ENCODE measurements around the gene ZDHHC1.

Gene ZDHHC1

DNA sequence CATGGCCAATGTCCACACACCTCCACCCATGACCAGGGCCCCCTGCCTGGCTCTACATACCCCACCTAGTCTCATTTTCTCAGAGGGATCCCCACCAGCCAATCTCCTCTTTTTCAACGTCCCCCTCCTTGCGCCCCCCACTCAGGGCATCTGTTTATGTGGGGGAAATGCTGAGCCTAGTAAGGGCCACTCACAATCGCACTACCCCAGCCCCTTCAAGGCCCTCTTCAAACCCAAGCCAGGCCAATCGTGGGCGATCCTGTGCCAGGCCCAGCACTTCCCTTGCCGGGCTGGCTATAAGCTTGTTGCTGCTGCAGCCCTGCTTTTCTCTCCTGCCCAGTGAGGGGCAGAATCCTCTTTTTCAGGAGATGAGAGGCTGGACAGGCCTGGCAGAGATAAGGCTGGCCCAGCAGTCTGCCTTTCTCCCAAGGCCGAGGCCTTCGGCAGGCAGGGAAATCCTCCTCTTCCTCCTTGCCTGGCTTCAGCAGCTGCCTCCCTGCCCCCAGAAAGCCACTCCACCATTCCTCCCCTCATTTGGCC is 30.8 kb upstream of the ZDHHC1 start:
- DNase-seq = no peak

DNA sequence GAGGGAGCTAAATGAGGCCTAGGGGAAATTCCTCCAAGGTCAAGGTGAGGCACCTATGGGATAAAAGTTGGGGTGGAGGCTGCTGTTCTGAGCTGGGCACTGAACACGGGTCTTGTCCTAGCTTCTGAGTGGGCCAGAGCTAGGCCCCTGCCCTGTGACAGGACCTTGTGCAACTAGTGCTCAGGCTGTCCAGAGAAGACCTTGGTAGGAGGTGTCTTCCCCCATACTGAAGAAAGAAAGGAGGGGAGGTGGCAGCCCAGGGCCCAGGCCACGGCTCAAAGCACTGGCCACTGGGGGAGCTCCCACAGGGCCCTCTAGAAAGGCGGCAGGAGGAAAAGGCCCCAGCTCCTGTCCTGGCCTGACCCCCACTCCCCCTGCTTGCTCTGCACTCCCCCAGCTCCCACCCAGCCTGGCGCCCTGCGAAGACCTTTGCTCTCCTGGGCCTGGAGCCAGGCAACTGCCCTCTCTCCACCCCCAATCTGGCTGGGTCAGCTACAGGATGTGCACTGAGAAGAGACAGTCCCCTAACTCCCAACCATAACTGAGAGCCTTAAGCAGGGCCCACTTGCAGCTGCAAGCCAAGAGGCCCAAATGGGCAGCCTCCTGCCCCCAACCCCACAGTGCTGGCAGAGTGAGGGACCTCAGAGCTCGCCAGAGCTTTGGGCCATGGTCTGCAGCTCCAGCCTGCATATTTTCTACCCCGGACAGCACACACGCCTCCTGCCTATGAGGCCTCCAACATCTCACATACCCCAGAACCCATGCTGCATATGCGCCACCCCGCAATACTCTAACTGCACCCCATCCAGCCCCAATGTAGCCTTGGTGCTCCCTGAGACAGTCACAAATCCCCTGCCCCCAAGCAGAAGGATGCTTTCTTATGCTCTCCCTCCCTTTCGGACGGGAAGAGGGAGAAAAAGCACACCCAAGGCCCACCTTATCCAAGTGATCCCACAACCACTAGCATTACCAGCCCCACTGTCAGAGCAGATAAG is 29.9 kb upstream of the ZDHHC1 start:
- DNase-seq = no peak

- no peak for DNase-seq
Observed at GRCh38 chr16:67445441-67445912, 29.2 kb upstream of the ZDHHC1 start.

- DNase-seq = no peak
Observed at GRCh38 chr16:67445126-67445426, 28.8 kb upstream of the ZDHHC1 start.

GRCh38 chr16:67444259-67445125 is 28.2 kb upstream of the ZDHHC1 start:
- no peak for DNase-seq

GRCh38 chr16:67443265-67443664 is 27.0 kb upstream of the ZDHHC1 start:
- no peak for DNase-seq

DNA sequence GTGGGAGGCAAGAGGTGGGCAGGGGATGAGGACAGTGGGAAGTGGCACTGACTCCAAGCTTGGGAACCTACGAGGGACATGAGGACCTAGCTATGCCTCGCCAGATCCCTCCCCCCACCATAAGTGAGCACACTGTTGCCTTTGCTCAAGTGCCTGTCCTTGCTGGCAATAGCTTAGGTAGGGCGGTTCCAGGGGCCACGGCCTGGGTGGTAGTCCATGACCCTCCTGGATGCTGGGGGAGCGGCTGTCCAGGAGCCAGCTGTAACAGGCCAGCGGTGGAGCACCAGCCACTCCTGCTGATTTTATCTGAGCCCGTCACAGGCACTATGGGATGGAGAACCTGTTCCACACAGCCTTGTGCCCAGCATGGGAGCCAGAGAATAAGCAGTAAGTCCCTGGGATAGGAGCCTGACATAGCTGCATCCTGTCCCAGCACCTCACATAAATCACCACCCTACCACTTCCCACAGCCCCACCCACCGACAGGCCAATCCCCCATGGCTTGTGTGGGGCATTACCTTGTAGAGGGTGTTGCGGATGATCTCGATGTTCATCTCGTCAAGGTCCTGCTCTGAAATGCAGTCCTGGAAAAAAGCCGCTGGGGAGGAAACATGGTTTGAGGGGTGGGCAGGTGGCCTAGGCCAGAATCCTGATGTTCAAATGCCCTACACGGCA is 26.4 kb upstream of the ZDHHC1 start:
- no peak for DNase-seq

DNA sequence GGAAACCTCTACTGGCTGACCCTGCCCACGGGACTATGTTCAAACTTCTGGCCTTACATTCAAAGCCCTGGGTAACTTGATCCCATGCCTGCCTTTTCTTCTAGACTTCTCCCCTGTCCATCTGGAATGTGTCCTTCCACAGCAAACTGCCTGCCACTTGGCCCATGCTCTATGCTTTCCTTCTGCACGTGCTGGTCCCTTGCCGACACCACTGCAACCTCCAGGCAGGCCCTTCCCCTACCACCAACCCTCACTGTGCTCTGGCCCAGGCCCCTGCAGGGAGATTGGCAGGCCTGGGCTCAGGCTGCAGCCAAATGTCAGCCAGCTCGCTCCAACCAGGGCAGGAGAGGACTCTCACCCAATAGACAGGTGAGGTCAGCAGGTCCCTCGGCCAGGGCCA is 25.6 kb upstream of the ZDHHC1 start:
- no peak for DNase-seq

DNA sequence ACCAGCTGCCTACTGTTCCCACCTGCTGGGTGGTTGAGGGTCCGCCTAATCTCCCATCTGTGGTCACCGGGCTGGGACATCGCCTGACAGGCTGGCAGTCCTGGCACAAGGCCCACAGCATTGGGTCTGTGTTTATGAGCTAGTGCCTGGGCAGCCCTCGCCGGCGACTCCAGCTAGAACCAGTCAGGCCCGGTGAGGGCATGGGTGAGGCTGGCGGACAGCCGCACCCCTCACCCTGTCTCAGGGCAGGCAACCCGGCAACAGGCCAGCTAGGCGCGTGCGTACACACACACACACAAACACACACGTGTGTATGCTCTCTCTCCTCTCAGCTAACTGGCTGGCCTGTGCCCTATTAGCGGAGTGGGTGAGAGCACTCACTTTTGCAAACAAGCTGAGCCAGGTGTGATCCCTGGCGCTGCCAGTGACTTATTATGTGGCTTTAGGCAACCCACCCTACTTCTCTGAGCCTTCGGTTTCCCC is 25.0 kb upstream of the ZDHHC1 start:
- no peak for DNase-seq

DNA sequence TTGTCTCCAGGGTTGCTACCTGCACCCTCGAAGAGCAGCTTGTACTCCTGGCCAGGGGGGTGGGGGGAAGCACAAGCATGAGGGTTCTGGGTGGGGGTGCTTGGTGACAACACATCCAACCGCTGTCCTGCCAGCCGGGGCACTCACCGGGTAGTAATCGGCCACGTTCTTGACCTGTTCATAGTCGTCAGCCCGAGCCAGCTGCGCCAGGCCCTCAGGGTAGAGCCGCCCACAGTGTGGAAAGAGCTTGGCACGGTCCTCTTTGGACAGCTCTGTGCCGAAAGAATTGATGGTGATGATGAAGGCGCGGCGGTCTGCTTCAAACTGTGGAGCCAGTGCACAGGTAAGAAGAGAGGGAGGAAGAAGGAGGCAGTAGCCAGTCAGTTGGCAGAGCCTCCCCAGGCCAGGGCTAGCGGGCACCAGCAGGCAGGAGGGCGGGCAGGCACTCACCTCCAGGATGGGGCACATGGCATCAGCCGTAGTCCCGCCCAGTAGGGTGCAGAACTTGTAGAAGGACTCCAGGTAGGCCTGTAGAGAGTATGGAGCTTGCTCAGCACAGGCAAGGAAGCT is 22.6 kb upstream of the ZDHHC1 start:
- no peak for DNase-seq

DNA sequence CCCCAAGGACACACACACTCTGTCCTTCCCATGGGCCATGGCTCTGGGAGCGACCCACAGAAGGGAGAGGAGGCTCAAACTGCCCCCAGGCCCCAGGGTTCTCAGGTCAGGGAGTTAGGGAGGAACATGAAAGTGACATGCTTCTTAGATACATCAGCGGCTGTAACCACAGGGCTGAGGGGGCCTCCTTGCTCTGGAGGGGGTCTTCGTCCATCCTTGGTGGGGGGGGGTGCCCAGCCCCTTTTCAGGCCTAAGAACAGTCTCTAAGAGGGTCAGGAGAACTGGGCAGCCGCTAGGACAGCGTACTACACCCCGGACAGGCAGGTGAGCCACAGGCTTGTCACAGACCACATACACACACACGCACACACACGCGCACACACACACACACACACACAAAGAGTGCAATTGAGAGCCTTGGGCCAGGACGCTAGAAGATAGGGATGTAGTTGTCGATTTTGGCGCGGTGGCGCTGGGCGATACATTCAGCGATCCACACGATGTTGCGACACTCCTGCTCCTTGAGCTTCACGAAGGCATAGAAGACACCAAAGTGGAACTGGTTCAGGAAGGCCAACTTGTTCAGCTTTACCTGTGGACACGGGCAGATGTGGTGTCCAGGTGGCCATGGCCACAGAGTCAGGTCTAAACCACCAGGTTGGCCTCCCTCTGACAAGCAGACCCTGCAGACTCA is 22.0 kb upstream of the ZDHHC1 start:
- DNase-seq = peak in 1 of 2 donors; percentile 13

DNA sequence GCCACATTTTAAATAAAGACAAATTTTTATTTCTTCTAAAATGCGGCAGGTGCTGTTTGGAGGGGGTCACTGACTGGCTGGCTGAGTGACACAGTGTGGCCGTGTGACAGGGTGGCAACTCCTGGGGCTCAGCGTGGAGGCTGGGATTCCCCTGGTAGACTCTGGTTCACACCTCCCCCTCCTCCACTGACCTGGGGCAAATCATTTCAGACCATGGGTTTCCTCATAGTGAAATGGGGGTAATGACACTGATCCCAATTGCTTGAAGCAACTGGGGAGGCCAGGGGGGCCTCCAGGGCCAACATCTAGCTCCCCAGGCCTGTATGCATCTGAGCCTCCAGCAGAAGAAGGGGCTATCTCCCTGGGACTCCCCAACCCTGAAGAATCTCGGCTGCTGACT is 21.2 kb upstream of the ZDHHC1 start:
- DNase-seq = no peak

DNA sequence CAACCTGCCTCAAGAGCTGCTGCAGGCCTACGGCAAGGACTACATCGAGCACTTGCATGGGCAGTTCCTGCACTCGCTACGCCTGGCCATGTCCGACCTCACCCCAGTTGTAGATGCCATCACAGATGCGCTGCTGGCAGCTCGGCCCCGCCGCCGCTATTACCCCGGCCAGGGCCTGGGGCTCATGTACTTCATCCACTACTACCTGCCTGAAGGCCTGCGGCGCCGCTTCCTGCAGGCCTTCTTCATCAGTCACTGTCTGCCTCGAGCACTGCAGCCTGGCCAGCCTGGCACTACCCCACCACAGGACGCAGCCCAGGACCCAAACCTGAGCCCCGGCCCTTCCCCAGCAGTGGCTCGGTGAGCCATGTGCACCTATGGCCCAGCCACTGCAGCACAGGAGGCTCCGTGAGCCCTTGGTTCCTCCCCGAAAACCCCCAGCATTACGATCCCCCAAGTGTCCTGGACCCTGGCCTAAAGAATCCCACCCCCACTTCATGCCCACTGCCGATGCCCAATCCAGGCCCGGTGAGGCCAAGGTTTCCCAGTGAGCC is 20.4 kb upstream of the ZDHHC1 start:
- no peak for DNase-seq

GRCh38 chr16:67435758-67436164 is 19.5 kb upstream of the ZDHHC1 start:
- DNase-seq = no peak

GRCh38 chr16:67433131-67433719 is 16.9 kb upstream of the ZDHHC1 start:
- no peak for DNase-seq

- no peak for DNase-seq
Observed at GRCh38 chr16:67432506-67432890, 16.2 kb upstream of the ZDHHC1 start.

DNA sequence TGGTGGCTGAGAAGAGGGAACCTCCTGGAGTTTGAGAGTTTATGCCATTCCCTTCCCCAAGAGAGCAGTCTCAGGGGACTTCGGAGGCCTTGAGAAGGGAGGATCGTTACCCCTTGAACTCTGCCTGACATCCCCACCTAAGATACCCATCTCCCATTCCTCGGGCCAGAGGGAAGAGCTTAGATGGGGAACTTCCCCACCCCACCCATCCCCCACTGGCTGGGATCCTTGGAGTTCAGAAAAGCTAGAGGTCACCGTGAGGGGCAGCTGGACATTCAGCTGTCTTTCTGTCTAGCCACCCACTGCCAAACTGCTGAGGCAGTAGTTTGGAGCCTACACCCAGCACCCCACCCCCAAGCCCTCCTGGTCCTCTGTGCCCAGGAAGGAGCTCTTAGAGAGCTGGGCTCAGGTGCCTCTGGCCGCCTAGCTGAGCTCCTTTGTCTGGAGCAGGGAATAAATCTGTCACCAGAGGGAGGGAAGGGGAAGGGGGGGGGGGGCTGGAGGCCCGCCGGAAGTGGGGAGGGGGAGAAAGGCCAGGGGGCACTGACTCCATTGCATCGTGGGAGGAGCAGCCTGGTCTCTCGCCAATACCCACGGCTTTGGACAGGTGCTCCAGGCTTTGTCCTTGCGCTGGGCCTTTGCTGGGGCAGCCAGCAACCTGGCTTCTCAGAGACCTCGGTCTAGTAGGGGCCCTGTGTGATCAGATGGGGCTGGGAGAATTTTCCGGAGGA is 15.7 kb upstream of the ZDHHC1 start:
- no peak for DNase-seq

DNA sequence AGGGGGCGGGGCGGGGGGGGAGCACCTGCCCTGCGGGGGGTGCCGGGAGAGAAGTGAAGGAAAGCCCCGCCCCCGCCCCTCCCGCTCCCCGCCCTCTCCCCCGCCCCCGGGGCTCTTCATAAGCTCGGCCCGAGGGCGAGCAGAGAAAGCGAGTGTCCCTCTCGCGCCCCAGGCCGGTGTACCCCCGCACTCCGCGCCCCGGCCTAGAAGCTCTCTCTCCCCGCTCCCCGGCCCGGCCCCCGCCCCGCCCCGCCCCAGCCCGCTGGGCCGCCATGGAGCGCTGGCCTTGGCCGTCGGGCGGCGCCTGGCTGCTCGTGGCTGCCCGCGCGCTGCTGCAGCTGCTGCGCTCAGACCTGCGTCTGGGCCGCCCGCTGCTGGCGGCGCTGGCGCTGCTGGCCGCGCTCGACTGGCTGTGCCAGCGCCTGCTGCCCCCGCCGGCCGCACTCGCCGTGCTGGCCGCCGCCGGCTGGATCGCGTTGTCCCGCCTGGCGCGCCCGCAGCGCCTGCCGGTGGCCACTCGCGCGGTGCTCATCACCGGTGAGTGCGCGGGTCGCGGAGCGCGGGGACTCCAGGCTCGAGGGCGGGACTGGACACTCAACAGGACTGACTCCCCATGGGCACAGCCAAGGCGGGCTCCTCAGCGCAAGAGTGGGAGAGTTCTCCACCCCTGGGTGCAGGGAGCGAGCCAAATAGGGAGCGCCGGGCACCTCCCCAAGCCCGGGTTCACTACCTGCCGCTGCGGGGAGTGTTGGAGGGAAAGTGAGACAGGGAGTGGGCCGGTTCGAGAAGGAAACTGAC is 14.9 kb upstream of the ZDHHC1 start, which contains the start of gene HSD11B2:
Gene HSD11B2, plus strand, starts transcription at position 145 of the 798 bp plus-strand sequence. Its CDS starts 128 bp downstream, at position 273.
- peak in 1 of 2 donors; percentile 30 for DNase-seq

DNA sequence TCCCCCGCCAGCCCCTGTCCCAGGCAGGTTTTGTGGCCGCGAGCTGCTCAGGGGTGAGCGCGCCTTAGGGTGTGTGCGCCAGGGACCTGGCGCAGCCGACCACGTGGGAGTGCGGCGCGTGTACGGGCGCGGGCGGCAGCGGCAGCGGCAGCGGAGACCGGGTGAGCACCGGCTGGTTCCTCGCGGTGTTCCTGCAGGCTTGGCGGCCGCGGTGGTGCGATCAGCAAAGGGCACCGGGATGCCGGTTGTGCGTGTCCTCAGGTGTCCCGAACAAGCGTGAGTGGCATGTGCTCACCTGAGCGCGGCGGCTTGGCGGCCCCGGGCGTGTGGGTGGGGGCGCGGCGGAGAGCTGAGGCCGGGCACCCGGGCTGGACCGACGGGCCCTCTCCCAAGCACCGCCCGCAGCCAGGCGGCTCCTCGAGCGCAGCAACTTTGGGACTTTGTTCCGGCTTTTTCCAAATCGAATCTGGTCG is 14.3 kb upstream of the ZDHHC1 start:
- peak in 1 of 2 donors; percentile 15 for DNase-seq

Measured in CD4-positive, alpha-beta T cell treated with Interferon alpha-2 for 1 hour (primary cell).